HL-60/S4 treated with phorbol 12-myristate 13-acetate at 8.2 ng/mL for 4 days and 3 days (cell line): ENCODE data around the gene TCIRG1.

Experiments
- in situ Hi-C: fragments of 300-500 bp; cut with MboI; formaldehyde crosslinking; loops from 2 replicates; pipeline ENCODE4 v1.15.0; 2022; ENCODE audit warnings: low sequenced_read_pairs

The TCIRG1 gene

DNA sequence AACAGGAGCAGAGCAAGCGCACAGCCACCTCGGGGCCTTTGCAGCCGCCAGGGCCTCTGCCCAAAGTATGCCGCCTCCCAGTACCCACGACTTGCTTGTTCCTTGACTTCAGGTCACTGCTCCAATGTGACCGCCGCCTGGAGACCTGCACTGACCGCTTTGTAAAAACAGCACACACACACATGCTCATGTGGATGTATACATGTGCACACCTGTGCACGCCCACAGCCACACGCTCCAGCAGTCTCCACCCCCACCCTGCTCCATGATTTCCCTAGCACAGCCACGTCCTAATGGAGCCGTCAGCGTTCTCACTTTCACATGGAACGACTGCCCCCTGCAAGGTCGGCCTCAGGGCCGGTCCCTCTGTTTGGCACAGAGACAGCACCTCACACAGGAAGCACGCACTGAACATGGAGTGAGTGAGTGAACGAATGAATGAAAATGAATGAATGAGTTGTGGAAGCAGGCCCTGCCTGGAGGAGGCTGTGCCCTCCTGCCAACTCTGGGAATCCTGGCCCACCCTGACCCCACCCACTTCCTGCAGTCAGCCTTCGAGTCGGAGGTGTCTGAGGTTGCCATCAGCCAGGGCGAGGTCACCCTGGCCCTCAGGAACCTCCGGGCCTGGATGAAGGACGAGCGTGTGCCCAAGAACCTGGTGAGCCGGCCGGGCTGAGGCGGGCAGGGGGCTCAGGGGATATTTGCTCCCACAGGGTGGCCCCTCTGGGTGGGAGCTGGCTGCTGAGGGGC is 20.7 kb upstream of the TCIRG1 start:
- in situ Hi-C loops = no loop called here

DNA sequence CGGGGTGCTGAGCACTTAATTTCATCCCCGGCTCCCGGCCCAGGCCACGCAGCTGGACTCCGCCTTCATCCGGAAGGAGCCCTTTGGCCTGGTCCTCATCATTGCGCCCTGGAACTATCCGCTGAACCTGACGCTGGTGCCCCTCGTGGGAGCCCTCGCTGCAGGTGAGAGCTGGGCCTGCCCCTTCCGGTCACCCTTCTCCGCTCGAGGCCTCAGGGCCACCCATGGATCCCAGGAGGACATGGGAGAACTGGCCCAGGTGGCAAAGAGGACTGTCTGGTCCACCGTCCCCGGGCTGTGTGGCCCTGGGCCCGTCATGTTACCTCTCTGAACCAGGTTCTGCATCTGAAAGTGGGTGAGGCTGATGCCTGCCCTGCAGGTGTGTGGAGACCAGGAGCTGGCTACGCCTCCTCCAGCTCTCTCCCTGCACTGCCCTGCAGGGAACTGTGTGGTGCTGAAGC is 20.1 kb upstream of the TCIRG1 start:
- in situ Hi-C loops = no loop called here

DNA sequence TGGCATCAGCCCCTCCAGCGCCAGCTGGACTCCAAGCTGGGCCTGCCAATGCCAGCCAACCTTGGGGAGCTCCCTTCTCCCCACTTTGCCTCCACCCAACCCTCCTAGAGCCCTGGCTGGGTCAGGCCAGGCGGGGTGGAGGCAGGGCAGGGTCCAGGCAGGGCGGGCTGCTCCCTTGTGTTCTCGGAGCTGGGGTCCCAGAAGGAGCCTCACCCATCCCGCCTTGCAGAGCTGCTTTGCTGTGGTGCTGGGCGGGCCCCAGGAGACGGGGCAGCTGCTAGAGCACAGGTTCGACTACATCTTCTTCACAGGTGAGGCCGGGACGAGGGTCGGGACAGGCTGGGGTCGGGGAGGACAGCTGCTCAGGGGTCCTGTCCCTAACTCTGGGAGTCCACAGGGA is 19.3 kb upstream of the TCIRG1 start:
- in situ Hi-C loops = no loop called here

DNA sequence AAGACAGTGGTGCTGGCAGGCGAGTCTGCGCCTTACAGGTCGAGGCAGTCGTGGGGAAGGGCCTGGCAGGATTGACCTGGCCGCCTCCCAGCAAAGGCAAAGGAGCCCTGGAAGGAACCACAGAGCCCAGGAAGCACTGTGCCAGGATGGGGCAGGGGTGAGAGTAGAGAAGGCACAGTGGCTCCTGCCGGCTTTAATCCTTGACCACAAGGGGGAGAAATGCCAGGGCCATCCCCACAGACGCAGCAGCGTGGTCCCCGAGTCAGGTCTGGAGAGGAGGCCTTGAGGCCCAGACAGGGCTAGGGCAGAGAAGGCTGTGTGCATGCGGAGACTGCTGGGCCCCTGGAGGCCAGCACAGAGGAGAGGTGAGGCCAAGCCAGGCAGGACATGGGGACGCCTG is 18.2 kb upstream of the TCIRG1 start:
- in situ Hi-C loops = no loop called here

DNA sequence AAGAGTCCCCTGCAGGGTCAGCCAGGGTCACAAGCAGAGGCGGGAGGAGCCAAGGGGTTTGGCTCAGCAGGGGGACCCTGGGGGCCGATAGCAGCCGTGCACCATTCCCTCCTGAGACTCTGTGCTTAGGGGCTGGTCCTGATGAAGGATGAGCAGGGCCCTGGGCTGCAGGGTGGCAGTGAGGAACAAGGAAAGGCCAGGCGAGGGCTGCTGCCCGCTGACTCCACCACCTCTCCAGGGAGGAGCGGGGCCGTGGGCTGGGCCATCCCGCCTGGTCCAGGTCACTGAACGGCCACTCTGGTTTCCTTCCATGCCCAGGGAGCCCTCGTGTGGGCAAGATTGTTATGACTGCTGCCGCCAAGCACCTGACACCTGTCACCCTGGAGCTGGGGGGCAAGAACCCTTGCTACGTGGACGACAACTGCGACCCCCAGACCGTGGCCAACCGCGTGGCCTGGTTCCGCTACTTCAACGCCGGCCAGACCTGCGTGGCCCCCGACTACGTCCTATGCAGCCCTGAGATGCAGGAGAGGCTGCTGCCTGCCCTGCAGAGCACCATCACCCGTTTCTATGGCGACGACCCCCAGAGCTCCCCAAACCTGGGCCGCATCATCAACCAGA is 17.5 kb upstream of the TCIRG1 start:
- in situ Hi-C loops = no loop called here

DNA sequence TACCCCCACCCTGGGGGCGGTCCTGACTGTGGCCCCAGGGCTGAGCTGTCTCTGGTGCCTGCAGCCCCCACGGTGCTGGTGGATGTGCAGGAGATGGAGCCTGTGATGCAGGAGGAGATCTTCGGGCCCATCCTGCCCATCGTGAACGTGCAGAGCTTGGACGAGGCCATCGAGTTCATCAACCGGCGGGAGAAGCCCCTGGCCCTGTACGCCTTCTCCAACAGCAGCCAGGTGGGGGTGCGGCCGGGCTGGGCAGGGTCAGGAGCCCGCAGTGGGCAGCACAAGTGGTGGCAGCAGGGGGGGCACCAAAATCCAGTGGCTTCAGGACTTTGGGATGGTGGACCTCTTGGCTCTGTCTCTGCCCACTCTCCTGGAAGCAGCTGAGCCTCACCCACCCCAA is 16.3 kb upstream of the TCIRG1 start:
- in situ Hi-C loops = no loop called here

DNA sequence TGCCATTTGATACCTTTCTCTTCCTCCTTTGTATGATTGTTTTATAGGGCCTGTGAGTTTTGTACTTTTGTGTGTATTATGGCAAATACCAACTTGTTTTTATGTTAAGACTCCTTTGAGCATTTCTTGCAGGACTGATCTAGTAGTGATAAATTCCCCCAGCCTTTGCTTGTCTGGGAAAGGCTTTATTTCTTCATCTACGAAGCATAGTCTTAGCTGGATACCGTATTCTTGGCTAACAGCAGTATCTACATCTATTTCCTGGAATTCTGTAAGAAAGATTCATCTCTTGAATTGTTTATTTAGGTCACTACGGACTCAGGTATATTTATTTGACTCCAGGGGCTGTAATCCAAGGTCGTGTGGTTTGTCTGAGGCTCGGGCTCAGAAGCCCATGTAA is 14.3 kb upstream of the TCIRG1 start:
- in situ Hi-C loops = no loop called here

DNA sequence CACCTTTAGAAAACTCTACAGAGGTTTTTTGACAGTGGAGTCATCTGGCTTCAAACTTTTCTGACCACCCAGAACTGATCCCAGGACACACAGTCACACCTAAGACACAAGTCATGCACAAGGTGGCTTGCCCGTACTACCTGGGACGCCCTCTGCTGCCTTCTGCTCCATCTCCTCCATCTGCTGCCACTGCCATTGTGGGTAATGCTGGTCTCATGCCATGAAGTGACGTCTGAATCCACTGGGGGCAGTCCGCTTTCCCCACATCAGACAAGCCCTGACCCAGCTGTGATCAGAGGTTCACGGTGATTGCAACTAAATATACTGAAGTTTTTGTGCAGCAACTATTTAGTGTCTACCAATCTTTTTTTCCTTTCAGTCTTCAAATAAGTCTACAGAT is 13.8 kb upstream of the TCIRG1 start:
- in situ Hi-C loops = no loop called here

DNA sequence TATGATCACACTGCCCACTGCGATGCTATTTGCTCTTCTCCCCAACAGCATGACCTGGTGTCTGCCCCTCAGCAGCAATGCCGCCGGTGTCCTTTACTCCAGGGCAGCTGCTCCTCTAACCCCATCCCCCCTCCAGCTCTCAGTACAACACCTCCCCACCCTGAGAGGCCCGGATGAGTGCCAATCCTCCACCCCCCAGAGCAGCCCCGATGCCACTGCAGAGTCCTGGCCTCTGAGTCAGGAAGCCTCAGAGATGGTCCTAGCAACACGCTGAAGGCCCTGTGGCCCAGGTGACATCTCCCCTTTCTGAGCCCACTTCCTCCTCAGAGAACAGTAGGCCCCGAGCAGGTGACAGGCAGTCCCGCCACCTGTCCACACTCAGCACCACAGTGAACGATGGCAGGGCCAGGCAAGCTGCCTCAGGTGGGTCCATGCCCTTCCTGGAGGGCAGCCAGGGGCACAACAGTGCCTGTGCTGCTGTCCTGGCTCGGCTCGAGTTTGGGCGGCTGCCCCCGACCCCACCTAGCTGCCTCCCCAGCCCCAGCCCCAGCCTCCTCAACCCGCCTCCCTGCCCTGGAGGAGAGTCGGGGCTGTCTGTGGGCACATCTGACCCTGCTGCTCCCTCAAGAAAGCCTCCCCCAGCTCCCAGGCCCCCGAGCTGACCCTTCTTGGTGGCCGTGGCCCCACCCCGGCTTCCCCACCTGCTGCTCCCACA is 12.3 kb upstream of the TCIRG1 start:
- in situ Hi-C loops = no loop called here

DNA sequence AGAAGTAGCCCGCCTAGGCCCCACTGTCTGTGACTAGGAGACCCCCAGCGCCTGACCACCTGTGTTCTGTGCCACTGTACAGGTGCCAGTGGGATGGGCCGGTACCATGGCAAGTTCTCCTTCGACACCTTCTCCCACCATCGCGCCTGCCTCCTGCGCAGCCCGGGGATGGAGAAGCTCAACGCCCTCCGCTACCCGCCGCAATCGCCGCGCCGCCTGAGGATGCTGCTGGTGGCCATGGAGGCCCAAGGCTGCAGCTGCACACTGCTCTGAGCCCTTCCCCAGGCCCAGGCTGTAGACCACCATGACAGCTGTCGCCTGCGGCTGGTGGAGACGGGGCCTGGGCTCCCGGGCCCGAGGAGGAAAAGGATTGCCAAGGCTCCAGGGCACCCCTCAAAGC is 11.2 kb upstream of the TCIRG1 start:
- in situ Hi-C loops = no loop called here

DNA sequence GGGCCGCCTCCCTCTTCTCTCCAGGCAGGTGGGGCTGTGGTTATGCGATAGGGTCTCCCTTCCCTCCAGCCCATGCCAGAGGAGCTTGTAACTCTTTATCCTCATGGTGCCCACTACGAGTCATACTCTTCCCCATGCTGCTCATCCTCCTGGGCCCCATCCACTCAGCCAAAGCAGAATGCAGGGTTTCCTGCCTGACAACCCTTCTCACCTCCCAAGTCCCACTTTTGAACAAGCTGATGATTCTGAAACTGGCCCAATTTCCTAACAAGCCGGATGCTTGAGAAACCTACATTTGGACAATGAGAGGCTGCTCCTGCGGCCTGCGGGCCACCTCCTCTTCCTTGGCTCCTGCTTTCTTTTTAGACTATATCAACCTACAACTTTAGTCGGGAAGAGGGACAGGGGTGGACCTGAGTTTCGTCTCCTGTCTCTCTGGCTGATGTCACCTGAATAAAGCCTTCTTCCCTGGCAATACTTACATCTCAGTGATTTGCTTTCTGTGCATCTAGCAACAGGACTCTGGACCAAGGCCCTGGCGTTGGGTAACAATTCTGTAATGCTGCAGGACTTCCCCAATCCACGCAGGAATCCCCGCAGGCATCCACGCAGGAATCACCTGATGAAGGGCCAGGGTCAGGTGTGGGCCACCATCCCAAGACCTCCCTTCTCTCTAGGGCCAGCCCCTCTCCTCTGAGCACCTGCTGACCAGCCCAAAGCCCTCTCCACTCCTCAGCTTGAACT is 9.9 kb upstream of the TCIRG1 start:
- in situ Hi-C loops = no loop called here

DNA sequence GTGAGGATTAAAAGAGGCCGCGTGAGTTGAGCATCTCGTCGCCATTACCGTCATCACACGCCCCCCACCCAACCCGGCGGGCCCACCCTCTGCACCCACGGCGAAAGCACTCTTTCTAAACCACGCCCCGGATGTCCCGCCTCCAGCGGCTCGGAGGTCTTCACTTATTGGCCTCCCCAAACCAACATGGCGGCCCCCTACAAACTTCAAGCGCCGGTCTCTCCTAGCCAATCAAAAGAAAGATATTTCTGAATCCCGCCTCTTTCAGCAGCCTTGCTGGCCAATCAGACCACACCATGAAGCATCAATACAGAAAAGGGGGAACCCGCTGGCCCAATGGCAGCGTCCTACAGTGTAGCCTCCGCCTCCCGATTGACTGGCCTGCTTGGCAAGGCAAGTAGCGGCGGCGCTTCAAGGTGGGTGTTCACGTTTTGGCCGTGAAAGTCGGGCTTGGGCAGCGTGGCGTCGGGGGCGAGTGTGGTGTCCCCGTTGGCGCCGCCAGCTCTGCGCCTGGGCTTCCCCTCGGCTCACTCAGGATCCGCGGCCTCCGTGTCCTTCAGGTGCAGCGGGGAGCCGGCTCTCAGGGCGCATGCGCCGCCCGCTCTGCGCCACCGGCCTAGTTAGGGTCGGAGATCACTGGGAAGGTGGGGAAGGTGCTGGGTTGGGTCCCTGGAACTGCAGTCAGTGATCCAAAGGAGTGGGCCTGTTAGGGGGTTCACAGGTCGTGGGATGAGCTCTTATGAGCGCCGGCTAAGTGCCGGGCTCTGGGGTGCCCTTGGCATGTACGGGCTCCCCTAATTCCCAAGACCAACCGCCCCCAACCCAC is 8.3 kb upstream of the TCIRG1 start, which contains the start of gene NDUFS8:
NDUFS8 (plus strand) TSS at position 364 of the 826 bp plus-strand sequence. CDS start 1,471 bp downstream, outside the sequence.
- in situ Hi-C loops = no loop called here

DNA sequence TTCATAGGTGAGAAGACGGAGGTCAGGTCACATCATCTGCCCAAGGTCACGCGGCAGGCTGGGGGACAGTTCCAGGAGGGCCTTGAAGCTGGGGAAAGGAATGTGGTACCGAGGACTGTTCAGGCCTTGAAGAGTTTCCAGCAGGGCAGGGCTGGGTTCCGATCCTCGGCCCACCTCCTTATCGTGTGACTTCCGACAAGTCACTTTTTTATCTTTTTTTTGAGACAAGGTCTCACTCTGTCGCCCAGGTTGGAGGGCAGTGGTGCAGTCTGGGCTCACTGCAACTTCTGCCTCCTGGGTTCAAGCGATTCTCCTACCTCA is 7.7 kb upstream of the TCIRG1 start:
- in situ Hi-C loops = no loop called here

DNA sequence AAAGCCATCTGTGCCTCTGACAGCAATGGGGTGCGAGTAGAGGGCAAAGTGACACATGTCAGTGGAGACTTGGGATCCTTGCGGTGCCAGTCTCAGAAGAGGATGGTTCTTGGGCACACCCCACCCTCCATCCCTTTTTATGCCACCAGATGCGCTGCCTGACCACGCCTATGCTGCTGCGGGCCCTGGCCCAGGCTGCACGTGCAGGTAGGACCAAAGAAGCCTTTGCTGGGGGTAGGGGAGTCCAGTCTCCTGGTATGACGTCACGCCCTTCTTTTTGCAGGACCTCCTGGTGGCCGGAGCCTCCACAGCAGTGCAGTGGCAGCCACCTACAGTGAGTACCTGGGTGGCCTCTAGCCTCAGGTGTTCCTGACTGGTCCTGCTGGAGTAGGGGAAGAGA is 6.8 kb upstream of the TCIRG1 start:
- in situ Hi-C loops = no loop called here

DNA sequence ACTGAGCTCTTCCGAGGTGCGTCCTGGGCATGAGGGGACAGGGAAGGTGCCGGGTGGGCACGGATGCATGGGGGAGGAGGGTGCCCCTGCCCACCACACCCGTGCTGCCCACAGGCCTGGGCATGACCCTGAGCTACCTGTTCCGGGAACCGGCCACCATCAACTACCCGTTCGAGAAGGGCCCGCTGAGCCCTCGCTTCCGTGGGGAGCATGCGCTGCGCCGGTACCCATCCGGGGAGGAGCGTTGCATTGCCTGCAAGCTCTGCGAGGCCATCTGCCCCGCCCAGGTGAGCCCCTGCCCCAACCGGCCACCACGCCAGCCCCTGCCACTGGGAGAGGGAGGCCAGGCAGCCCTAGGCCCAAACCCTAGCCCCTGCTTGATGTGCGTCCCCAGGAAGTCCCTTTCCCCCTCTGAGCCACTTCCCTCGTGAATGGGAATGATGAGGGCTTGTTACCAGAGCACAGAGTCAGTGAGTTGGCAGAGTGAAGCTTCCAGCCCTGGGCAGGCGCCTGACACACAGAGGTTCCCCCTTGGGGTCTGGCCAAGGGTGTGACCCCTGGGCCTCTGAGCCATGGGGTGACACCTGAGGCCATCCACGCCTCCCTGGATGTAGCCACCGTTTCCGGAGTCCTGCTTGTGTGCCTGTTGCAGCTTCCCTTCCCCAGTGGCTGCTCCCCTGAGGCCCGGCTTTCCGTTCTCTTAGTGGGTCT is 5.7 kb upstream of the TCIRG1 start:
- in situ Hi-C loops = no loop called here

DNA sequence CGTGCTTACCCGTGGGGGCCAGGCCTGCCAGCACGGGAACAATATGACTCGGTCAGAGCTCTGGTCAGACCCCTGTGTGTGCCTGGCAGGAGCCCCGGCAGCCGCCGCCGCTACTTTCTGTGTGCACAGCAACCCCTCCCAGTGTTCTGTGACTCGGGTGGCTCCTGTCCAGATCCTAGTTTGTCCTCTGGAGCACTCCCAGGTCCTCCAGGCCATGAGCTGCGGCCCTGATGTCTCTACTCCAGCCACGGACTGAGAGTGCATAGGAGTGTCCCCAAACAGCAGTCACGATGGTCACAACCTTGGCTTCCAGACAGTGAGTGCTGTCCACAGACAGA is 5.1 kb upstream of the TCIRG1 start:
- in situ Hi-C loops = no loop called here

DNA sequence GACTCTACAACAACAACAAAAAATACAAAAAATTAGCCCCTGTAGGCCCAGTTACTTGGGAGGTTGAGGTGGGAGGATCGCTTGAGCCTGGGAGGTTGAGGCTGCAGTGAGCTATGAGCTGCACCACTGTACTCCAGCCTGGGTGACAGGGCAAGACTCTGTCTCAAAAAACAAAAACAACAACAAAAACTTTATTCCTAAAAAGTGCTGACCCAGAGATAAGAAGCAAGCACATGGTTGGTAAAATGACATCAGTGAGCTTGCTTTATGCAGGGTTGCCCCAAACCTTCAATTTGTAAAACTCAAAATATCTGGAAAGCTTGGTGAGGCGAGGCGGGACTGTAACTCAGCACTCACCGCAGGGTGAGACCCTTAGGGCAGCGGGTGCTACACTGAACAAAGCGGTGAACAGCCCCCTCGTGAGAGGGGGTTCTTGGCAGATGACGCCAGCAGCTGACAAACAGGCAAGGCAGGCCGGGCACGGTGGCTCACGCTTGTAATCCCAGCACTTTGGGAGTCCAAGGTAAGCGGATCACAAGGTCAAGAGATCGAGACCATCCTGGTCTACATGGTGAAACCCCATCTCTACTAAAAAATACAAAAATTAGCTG is 3.5 kb upstream of the TCIRG1 start:
- in situ Hi-C loops = no loop called here

DNA sequence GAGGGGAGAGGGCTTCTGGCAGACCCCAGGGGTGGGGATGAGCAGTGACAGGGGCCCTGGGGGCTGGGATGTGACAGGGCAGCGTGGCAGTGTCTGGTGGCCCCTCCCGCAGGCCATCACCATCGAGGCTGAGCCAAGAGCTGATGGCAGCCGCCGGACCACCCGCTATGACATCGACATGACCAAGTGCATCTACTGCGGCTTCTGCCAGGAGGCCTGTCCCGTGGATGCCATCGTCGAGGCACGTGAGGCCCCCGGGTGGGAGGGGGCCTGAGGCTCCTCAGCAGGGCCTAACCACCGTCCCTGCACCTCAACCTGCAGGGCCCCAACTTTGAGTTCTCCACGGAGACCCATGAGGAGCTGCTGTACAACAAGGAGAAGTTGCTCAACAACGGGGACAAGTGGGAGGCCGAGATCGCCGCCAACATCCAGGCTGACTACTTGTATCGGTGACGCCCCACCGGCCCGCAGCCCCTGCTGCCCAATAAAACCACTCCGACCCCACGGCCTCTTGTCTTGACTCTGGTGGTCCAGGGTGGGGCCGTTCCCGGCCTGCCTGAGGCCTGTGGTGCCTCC is 2.6 kb upstream of the TCIRG1 start:
- in situ Hi-C loops = no loop called here

DNA sequence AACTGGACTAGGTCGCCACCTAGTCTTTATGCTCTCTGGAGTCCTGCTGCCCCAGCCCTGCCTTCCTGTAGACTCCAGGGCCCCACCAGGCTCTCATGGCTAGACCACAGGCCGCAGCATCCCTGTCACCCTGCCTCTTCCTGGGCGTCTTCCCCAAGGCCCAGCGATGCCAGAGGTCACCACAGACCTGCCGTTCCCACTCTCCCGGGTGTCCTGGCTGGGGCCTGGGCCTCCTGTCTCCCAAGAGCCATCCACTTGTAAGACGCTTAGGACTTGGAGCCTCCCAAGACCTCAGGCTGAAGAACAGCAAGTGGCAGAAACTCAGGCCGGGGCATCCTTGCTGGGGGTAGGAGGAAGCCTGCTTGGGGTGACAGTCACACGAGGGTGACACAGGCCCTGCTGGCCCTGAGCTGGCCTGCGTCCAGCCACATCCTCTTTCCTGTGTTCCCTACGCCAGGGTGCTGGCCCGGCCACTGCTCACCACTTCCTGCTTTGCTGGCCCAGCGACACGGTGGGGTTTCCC is 2.0 kb upstream of the TCIRG1 start:
- in situ Hi-C loops = no loop called here
